Measurements from ENCODE around the gene C6orf58. TPM values are rescaled to one million over a fixed set of nuclear protein-coding genes. Genes with fewer than 3 reads are reported as not detected.

Gene C6orf58
- total and polyA plus RNA-seq, 10 of the 15 experiments (the other 5 are each of a cell fraction or from before 2014, with no cell fraction given), result 0.06 to 0.43 (median 0.12) TPM; not detected in 2

DNA sequence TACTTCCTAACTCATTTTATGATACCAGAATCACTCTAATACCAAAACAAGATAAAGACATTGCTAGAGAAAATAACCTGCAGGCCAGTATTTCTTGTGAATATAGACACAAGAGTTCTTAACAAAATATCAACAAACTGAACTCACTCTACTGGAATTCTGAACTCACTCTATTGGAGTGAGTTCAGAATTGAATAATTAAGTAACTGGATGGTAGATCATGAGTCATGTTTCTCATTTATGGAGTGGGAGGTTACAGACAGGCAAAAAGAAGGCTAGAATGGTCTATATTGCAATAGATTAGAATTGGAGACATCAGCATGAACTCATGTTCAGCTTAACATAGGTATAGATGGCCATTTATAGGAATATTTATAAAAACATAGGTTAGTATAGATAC, 26.6 kb upstream of the C6orf58 start (continued):
- TF ChIP-seq, protein P1, sequence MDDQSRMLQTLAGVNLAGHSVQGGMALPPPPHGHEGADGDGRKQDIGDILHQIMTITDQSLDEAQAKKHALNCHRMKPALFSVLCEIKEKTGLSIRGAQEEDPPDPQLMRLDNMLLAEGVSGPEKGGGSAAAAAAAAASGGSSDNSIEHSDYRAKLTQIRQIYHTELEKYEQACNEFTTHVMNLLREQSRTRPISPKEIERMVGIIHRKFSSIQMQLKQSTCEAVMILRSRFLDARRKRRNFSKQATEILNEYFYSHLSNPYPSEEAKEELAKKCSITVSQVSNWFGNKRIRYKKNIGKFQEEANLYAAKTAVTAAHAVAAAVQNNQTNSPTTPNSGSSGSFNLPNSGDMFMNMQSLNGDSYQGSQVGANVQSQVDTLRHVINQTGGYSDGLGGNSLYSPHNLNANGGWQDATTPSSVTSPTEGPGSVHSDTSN (IDR thresholded peaks at IDR 0.05; ENCODE audit: insufficient replicate concordance, low read depth, low read length), result no peak
- no peak for TF ChIP-seq RAD21 (IDR thresholded peaks at IDR 0.05; ENCODE audit: insufficient read depth, low read depth, low read length)

DNA sequence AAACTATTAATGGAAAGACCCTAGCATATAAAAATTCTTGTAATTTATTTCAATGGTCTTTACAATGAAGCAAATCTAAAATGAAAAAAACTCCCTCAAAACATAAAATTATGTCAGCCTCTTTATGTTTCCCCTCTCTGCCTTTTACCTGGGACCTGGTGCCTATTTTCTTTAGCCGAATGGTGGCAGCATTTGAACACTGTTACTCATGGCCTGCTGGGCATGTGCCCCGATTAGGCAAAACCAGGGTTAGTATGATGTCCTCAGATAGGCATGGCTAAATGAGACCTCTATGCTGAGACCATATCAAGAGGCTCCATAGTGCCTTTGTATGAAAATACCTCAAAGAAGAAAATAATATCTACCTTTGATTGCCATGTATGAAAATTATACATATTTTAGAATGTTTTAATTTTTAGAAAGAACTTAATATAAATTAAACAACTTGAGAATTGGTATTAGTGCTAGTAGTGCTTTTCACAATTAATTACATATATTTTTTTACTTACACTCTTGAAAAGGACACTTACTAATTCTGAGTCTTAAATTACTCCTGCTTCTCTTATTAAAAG, 22.5 kb upstream of the C6orf58 start:
- Histone ChIP-seq H3K79me2 (ENCODE audit: control insufficient read depth, insufficient read depth, low read length) (no peaks in the 10 kb centered on the region), H3K9me3 (replicated peaks; ENCODE audit: control insufficient read depth, insufficient read depth, low read length) (no peaks in the 10 kb centered on the region), H3K9ac (ENCODE audit: control insufficient read depth, insufficient read depth, low read length) (no peak overlapping the region), H3K4me1 (ENCODE audit: control insufficient read depth, insufficient read depth, low read length) (no peaks in the 10 kb centered on the region), H3K27me3 (replicated peaks in 1 of 2; ENCODE audit: control insufficient read depth in 2 of 2, insufficient read depth in 2 of 2, low read length in 1 of 2) (no peaks in the 10 kb centered on the region), H2AFZ (ENCODE audit: control insufficient read depth, low read depth, low read length) (no peak overlapping the region), H4K20me1 (ENCODE audit: control insufficient read depth, insufficient read depth) (no peaks in the 10 kb centered on the region), H3K4me3 (no peak overlapping the region), H3K36me3 (ENCODE audit: control insufficient read depth in 2 of 2, insufficient read depth in 2 of 2, low read length in 1 of 2) (no peaks in the 10 kb centered on the region), H3K27ac (ENCODE audit: control insufficient read depth, insufficient read depth) (no peak overlapping the region), H3K4me2 (ENCODE audit: control insufficient read depth, insufficient read depth) (no peak overlapping the region)
- BruUV-seq (replicated peaks), result no TSS peak
- ATAC-seq (peak; percentile 91), FAIRE-seq (peak; percentile 41), DNase-seq (ENCODE audit: low read depth, low spot score) (no peak)
- intact Hi-C loops (cut with micrococcal nuclease; ENCODE audit: unreplicated experiment), result loop anchor here (1.0 kb wide), 1 partner anchor 88 kb away; no protein-coding TSS in a partner anchor
- ChIA-PET SMC1A (ENCODE audit: uncharacterized antibody, unreplicated experiment) (interaction anchor here (0.8 to 1.3 kb wide), 3 partner anchors 84 to 89 kb away, joined by 3 to 6 read pairs (median 3); no protein-coding TSS in a partner anchor), CTCF (interaction anchor here (1.0 to 2.0 kb wide), 4 partner anchors 10 to 135 kb away, joined by 3 to 11 read pairs (median 6); no protein-coding TSS in a partner anchor), POLR2A (no interaction called here), RAD21 (ENCODE audit: unreplicated experiment) (interaction anchor here (0.9 kb wide), 1 partner anchor 70 kb away, joined by 3 read pairs; no protein-coding TSS in a partner anchor)
- in situ Hi-C loops (cut with MboI), result no loop called here
- WGBS (ENCODE audit: insufficient coverage, insufficient replicate concordance, low lambda C conversion rate, missing lambda C conversion rate), result 0% methylated on average over 2 of the region's 2 CpGs
- TF ChIP-seq SMC3 (IDR thresholded peaks at IDR 0.05; ENCODE audit: borderline replicate concordance, low read length) (peak; percentile 38; the same call in 1 of the 2 replicates), RAD21 (IDR thresholded peaks at IDR 0.05; ENCODE audit: insufficient read depth, low read depth, low read length) (peak; percentile 76), CTCF (IDR thresholded peaks at IDR 0.05 in 2 of 3, conservative IDR thresholded peaks at IDR 0.05 in 1 of 3; ENCODE audit: control insufficient read depth in 2 of 3, extremely low read depth in 1 of 3, insufficient read depth in 1 of 3, low read depth in 3 of 3, low read length in 3 of 3) (peak; percentile 42 to 53 (median 47); a peak in 4 of 6 replicates)
- TF ChIP-seq, protein P2, sequence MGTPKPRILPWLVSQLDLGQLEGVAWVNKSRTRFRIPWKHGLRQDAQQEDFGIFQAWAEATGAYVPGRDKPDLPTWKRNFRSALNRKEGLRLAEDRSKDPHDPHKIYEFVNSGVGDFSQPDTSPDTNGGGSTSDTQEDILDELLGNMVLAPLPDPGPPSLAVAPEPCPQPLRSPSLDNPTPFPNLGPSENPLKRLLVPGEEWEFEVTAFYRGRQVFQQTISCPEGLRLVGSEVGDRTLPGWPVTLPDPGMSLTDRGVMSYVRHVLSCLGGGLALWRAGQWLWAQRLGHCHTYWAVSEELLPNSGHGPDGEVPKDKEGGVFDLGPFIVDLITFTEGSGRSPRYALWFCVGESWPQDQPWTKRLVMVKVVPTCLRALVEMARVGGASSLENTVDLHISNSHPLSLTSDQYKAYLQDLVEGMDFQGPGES (IDR thresholded peaks at IDR 0.05), result no peak
